Breast epithelium (tissue), 3 donors: Measurements from ENCODE around the gene SETD2.

Source experiments
- CTCF ChIP-seq, 3 donors: fragments of 450-650 bp; IDR thresholded peaks; one replicate each; pipeline ENCODE4 v1.5.1; 2016 to 2017; ENCODE audit warnings: antibody characterized with exemption in 3 of 3, mild to moderate bottlenecking in 3 of 3, moderate library complexity in 3 of 3
- POLR2A ChIP-seq: fragments of 450-650 bp; IDR thresholded peaks from one replicate; pipeline ENCODE4 v1.6.1; 2016; ENCODE audit warnings: antibody characterized with exemption, mild to moderate bottlenecking, moderate library complexity

- TF ChIP-seq CTCF (IDR thresholded peaks at IDR 0.05) = no peak
- no peak for TF ChIP-seq POLR2A
Measured at GRCh38 chr3:47015151-47015550, 148.8 kb downstream of the SETD2 start.
